ENCODE data around the gene KCNH8. TPM values are rescaled to one million over a fixed set of nuclear protein-coding genes. Genes with fewer than 3 reads are reported as not detected.

KCNH8 gene
- total RNA-seq, 4 donors from 2014 or later: 0.18 to 4.1 (median 1.7) TPM

DNA sequence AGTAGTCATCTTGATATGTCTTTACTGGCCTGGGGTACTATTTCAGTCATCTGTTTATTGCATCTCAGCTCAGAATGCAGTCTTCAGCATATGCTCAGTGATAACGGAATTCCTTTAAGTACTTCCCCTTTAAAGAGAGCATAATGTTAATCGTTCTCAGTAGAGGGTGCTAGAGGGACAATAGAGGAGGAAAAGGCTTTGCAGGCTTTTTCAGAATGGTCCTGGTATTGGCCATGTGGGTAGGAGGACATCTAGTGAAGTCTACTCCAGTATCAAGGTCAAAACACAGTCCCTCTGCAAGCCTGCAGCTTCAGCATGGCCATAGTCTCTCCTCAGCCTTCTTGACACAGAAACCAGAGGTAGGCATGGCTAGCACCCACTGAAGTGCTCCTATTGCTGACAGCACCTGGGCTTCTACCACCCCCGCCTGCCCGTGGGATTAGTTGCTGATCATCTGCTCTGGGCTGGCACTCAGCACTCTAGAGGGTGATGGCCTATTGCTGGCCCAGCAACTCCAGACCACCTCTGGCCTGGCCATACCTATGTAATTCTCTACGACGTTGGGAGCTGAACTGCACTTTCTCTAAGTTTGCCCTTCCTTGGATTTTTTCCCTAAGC is 65.4 kb downstream of the KCNH8 start:
- no peak for DNase-seq
- Histone ChIP-seq H3K9me3 (no peaks in the 10 kb centered on the region), H3K4me3 (no peak overlapping the region), H3K4me1 (no peaks in the 10 kb centered on the region), H3K36me3 (no peaks in the 10 kb centered on the region), H3K27me3 (no peaks in the 10 kb centered on the region), H3K27ac (no peak overlapping the region)
- no peak for TF ChIP-seq POLR2A (IDR thresholded peaks at IDR 0.05)
- TF ChIP-seq CTCF (IDR thresholded peaks at IDR 0.05): no peak

DNA sequence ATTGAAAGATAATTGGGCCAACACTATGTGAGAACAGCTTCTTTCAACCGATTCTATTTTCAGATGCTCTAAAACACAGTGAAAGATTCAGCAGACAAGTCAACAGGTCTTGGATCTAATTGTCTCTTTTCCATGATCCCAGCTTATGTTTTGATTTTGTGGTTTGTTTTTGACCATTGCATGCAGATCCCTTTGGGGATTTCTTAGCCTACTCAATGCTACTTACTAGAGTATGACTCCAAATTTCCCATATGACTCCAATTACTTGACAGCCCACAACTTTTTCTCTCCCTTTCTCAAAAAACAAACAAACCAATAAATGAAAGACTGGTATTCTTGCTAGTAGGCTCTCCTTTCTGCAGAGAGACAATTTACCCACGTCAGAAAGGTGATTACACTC is 67.1 kb downstream of the KCNH8 start:
- Histone ChIP-seq H3K27ac (no peak overlapping the region), H3K9me3 (no peaks in the 10 kb centered on the region)
- TF ChIP-seq POLR2A (IDR thresholded peaks at IDR 0.05) (no peak), CTCF (IDR thresholded peaks at IDR 0.05) (no peak)

GRCh38 chr3:19216669-19217337 is 68.5 kb downstream of the KCNH8 start:
- no peaks in the 10 kb centered on the region for H3K4me1 ChIP-seq
- H3K27ac ChIP-seq: no peak overlapping the region
- no peaks in the 10 kb centered on the region for H3K36me3 ChIP-seq
- H3K9me3 ChIP-seq: no peaks in the 10 kb centered on the region
- no peak for DNase-seq
- H3K4me3 ChIP-seq: no peak overlapping the region
- TF ChIP-seq POLR2A (IDR thresholded peaks at IDR 0.05) (no peak), CTCF (IDR thresholded peaks at IDR 0.05) (no peak)
- no peaks in the 10 kb centered on the region for H3K27me3 ChIP-seq

More for the DNA sequence above, 67.1 kb downstream of the KCNH8 start:
- DNase-seq: no peak
- Histone ChIP-seq H3K4me3 (no peak overlapping the region), H3K27me3 (no peaks in the 10 kb centered on the region), H3K36me3 (no peaks in the 10 kb centered on the region), H3K4me1 (no peaks in the 10 kb centered on the region)

DNA sequence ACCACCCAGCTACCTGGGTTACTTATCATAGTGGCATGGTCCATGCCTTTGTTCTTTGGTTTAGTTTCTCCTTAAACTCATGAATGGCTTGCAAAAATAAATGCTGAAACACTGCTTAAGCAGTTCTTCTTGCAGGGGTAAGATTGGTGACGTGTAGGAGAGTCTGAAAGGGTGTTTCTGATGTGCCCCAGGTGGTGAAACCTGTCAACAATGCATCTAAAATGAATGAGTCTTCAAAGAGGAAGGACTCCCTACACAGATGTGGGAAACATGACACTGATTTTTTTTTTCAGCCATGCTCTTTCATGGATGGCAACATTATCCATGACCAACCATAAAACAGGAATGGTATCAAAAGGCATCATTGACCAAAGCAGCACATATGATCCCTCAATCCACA is 72.0 kb downstream of the KCNH8 start:
- Histone ChIP-seq H3K36me3 (no peaks in the 10 kb centered on the region), H3K9me3 (no peaks in the 10 kb centered on the region), H3K4me3 (no peak overlapping the region), H3K4me1 (no peaks in the 10 kb centered on the region), H3K27ac (no peak overlapping the region), H3K27me3 (no peaks in the 10 kb centered on the region)
- TF ChIP-seq CTCF (IDR thresholded peaks at IDR 0.05) (no peak), POLR2A (IDR thresholded peaks at IDR 0.05) (no peak)
- DNase-seq: no peak

- no peak overlapping the region for H3K27ac ChIP-seq
- no peak for TF ChIP-seq CTCF (IDR thresholded peaks at IDR 0.05)
- TF ChIP-seq POLR2A (IDR thresholded peaks at IDR 0.05): no peak
- DNase-seq: no peak
- no peaks in the 10 kb centered on the region for H3K27me3 ChIP-seq
- no peak overlapping the region for H3K4me3 ChIP-seq
- H3K9me3 ChIP-seq: no peaks in the 10 kb centered on the region
- H3K36me3 ChIP-seq: no peaks in the 10 kb centered on the region
- H3K4me1 ChIP-seq: no peaks in the 10 kb centered on the region
Measured at GRCh38 chr3:19221081-19221480, 72.8 kb downstream of the KCNH8 start.

All from Peyer's patch (tissue), 4 donors.